DND-41 (cell line): ENCODE data around the gene NOS1AP.

Source experiments
- CTCF ChIP-seq: IDR thresholded peaks from 2 replicates; pipeline ENCODE4 v1.5.1; 2012; ENCODE audit warnings: borderline replicate concordance, low read length, moderate library complexity, mild to moderate bottlenecking; ENCODE audit not compliant: poor library complexity, severe bottlenecking; ENCODE audit errors: extremely low read depth
- EZH2 ChIP-seq: IDR thresholded peaks from 3 replicates; pipeline ENCODE4 v1.6.1; 2012; ENCODE audit warnings: borderline replicate concordance, low read depth, mild to moderate bottlenecking, moderate library complexity, low read length, inconsistent platforms; ENCODE audit not compliant: severe bottlenecking

DNA sequence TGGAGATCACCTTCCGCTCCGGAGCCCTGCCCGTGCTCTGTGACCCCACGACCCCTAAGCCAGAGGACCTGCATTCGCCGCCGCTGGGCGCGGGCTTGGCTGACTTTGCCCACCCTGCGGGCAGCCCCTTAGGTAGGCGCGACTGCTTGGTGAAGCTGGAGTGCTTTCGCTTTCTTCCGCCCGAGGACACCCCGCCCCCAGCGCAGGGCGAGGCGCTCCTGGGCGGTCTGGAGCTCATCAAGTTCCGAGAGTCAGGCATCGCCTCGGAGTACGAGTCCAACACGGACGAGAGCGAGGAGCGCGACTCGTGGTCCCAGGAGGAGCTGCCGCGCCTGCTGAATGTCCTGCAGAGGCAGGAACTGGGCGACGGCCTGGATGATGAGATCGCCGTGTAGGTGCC is 297.6 kb downstream of the NOS1AP start:
- TF ChIP-seq CTCF (no peak), EZH2 (no peak)
